Measurements from ENCODE around the gene TSPAN18. TPM values are rescaled to one million over a fixed set of nuclear protein-coding genes. Genes with fewer than 3 reads are reported as not detected.

The TSPAN18 gene
- total and polyA plus RNA-seq, 3 donors from 2014 or later = 2.1 to 11.1 (median 5.0) TPM

GRCh38 chr11:44944853-44945235 lies 218.1 kb downstream of the TSPAN18 start:
- no peaks in the 10 kb centered on the region for H3K27me3 ChIP-seq
- 56 to 80% methylated on average over 3 of the region's 3 CpGs for WGBS, 2 donors
- H3K4me3 ChIP-seq = no peak overlapping the region
- no peak for TF ChIP-seq CTCF (IDR thresholded peaks at IDR 0.05)
- TF ChIP-seq POLR2A (IDR thresholded peaks at IDR 0.05) = no peak
- H3K4me1 ChIP-seq = peaks cover 3% of the 10 kb centered on the region
- intact Hi-C loops (cut with DNase I; ENCODE audit: low total_unique reads) = no loop called here
- H3K27ac ChIP-seq = no peak overlapping the region
- H3K36me3 ChIP-seq (ENCODE audit: low read depth, missing control alignments) = no peaks in the 10 kb centered on the region
- no peak for DNase-seq
- H3K9me3 ChIP-seq = no peaks in the 10 kb centered on the region

GRCh38 chr11:44945666-44946065 lies 218.9 kb downstream of the TSPAN18 start:
- Histone ChIP-seq H3K27me3 (no peaks in the 10 kb centered on the region), H3K36me3 (ENCODE audit: low read depth, missing control alignments) (no peaks in the 10 kb centered on the region), H3K9me3 (no peaks in the 10 kb centered on the region), H3K4me3 (no peak overlapping the region), H3K27ac (no peak overlapping the region), H3K4me1 (peaks cover 3% of the 10 kb centered on the region)
- intact Hi-C loops (cut with DNase I; ENCODE audit: low total_unique reads) = no loop called here
- WGBS, 2 donors = 85 to 89% methylated on average over 9 to 11 of the region's 11 CpGs
- DNase-seq = peak; percentile 27
- no peak for TF ChIP-seq CTCF (IDR thresholded peaks at IDR 0.05)
- no peak for TF ChIP-seq POLR2A (IDR thresholded peaks at IDR 0.05)

GRCh38 chr11:44946263-44946662 lies 219.5 kb downstream of the TSPAN18 start:
- no peaks in the 10 kb centered on the region for H3K4me1 ChIP-seq
- peak; percentile 39 for DNase-seq
- H3K9me3 ChIP-seq = no peaks in the 10 kb centered on the region
- no peak overlapping the region for H3K4me3 ChIP-seq
- no peaks in the 10 kb centered on the region for H3K27me3 ChIP-seq
- H3K36me3 ChIP-seq (ENCODE audit: low read depth, missing control alignments) = no peaks in the 10 kb centered on the region
- 73 to 94% methylated on average over 6 to 12 of the region's 12 CpGs for WGBS, 2 donors
- TF ChIP-seq POLR2A (IDR thresholded peaks at IDR 0.05) (no peak), CTCF (IDR thresholded peaks at IDR 0.05) (no peak)
- intact Hi-C loops (cut with DNase I; ENCODE audit: low total_unique reads) = no loop called here
- no peak overlapping the region for H3K27ac ChIP-seq

- Histone ChIP-seq H3K9me3 (no peaks in the 10 kb centered on the region), H3K4me3 (no peak overlapping the region), H3K27ac (no peak overlapping the region), H3K27me3 (no peaks in the 10 kb centered on the region), H3K36me3 (ENCODE audit: low read depth, missing control alignments) (no peaks in the 10 kb centered on the region), H3K4me1 (no peaks in the 10 kb centered on the region)
- intact Hi-C loops (cut with DNase I; ENCODE audit: low total_unique reads) = no loop called here
- DNase-seq = no peak
- WGBS, 2 donors = 57 to 65% methylated on average over 9 of the region's 9 CpGs
- no peak for TF ChIP-seq CTCF (IDR thresholded peaks at IDR 0.05)
- no peak for TF ChIP-seq POLR2A (IDR thresholded peaks at IDR 0.05)
These were observed 220.4 kb downstream of the TSPAN18 start for GRCh38 chr11:44947114-44947513.

GRCh38 chr11:44948155-44948554 lies 221.4 kb downstream of the TSPAN18 start:
- Histone ChIP-seq H3K9me3 (no peaks in the 10 kb centered on the region), H3K27me3 (no peaks in the 10 kb centered on the region), H3K4me1 (no peaks in the 10 kb centered on the region), H3K27ac (no peak overlapping the region), H3K36me3 (ENCODE audit: low read depth, missing control alignments) (no peaks in the 10 kb centered on the region), H3K4me3 (no peak overlapping the region)
- no peak for DNase-seq
- intact Hi-C loops (cut with DNase I; ENCODE audit: low total_unique reads) = no loop called here
- 94 to 99% methylated on average over 3 of the region's 3 CpGs for WGBS, 2 donors
- no peak for TF ChIP-seq CTCF (IDR thresholded peaks at IDR 0.05)
- TF ChIP-seq POLR2A (IDR thresholded peaks at IDR 0.05) = no peak
